PFSK-1 (cell line): ENCODE data around the gene FRMD4A.

Experiments used
- FOXP2 ChIP-seq: optimal IDR thresholded peaks from 2 replicates; pipeline ENCODE3; 2011; ENCODE audit warnings: borderline replicate concordance, control low read depth, inconsistent platforms; ENCODE audit not compliant: insufficient read depth; ENCODE audit errors: extremely low read length, extremely low read depth
- POLR2AphosphoS5 ChIP-seq: IDR thresholded peaks from 2 replicates; pipeline ENCODE4 v1.6.1; 2012; ENCODE audit warnings: low read depth, mild to moderate bottlenecking, control low read depth, low read length, moderate library complexity
- REST ChIP-seq, 2 experiments: IDR thresholded peaks; 2 replicates each; pipeline versions ENCODE4 v1.6.1 to v1.8.0; 2011 to 2012; ENCODE audit warnings: low read depth in 2 of 2, low read length in 2 of 2, control low read depth in 1 of 2, inconsistent platforms in 1 of 2, mild to moderate bottlenecking in 1 of 2, moderate library complexity in 1 of 2; ENCODE audit not compliant: insufficient read depth in 1 of 2
- TAF1 ChIP-seq: IDR thresholded peaks from 2 replicates; pipeline ENCODE4 v1.6.1; 2012; ENCODE audit warnings: low read length, control low read depth, borderline replicate concordance; ENCODE audit not compliant: insufficient read depth

GRCh38 chr10:13788320-13788600 lies 542.5 kb downstream of the FRMD4A start:
- TF ChIP-seq REST (IDR thresholded peaks at IDR 0.05; ENCODE audit: insufficient read depth in 1 of 2, low read depth in 2 of 2, low read length in 2 of 2): no peak
- TF ChIP-seq FOXP2: no peak
- no peak for TF ChIP-seq TAF1
- no peak for TF ChIP-seq POLR2AphosphoS5
